DND-41 (cell line): ENCODE measurements around the gene TLDC2.
"Not testable (repeated sequence)": the region's sequence is repeated elsewhere in the genome, so short reads cannot be mapped to it uniquely, and the experiment has no call there.

Experiments
- EZH2 ChIP-seq: IDR thresholded peaks from 3 replicates; pipeline ENCODE4 v1.6.1; 2012; ENCODE audit warnings: borderline replicate concordance, low read depth, mild to moderate bottlenecking, moderate library complexity, low read length, inconsistent platforms; ENCODE audit not compliant: severe bottlenecking
- TF ChIP-seq, protein P1 (sequence below): IDR thresholded peaks from 2 replicates; pipeline ENCODE4 v1.5.1; 2012; ENCODE audit warnings: borderline replicate concordance, low read length, moderate library complexity, mild to moderate bottlenecking; ENCODE audit not compliant: poor library complexity, severe bottlenecking; ENCODE audit errors: extremely low read depth

DNA sequence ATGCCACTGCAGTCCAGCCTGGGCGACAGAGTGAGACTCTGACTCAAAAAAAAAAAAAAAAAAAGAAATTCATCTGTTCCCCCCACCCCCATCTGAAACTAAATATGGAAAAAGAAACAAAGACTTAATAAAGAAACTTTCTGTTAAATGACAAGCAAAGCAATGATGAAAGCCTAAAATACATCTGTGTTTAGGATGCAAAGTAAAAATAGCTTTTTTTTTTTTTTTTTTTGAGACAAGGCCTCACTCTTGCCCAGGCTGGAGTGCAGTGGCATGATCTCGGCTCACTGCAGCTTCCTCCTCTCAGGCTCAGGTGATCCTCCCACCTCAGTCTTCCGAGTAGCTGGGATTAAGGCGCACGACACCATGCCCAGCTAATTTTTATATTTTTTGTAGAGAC, 845 bp upstream of the TLDC2 start:
- TF ChIP-seq, protein P1, sequence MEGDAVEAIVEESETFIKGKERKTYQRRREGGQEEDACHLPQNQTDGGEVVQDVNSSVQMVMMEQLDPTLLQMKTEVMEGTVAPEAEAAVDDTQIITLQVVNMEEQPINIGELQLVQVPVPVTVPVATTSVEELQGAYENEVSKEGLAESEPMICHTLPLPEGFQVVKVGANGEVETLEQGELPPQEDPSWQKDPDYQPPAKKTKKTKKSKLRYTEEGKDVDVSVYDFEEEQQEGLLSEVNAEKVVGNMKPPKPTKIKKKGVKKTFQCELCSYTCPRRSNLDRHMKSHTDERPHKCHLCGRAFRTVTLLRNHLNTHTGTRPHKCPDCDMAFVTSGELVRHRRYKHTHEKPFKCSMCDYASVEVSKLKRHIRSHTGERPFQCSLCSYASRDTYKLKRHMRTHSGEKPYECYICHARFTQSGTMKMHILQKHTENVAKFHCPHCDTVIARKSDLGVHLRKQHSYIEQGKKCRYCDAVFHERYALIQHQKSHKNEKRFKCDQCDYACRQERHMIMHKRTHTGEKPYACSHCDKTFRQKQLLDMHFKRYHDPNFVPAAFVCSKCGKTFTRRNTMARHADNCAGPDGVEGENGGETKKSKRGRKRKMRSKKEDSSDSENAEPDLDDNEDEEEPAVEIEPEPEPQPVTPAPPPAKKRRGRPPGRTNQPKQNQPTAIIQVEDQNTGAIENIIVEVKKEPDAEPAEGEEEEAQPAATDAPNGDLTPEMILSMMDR, result not testable (repeated sequence)
- not testable (repeated sequence) for TF ChIP-seq EZH2
